ENCODE measurements around the gene ELOVL2. TPM values are rescaled to one million over a fixed set of nuclear protein-coding genes. Genes with fewer than 3 reads are reported as not detected.
"Not testable (repeated sequence)": the region's sequence is repeated elsewhere in the genome, so short reads cannot be mapped to it uniquely, and the experiment has no call there.

ELOVL2 gene
- total RNA-seq = 55.1 and 57.0 TPM in 2 replicates
- long read RNA-seq, transcript ELOVL2-201 (8 exons, 3,997 nt) = major isoform, 154 of 228 reads
- long read RNA-seq, partial matches to known transcripts = 17 of 228 reads
- long read RNA-seq, other reads (novel, unspliced or antisense) = 57 of 228 reads

- Mint-ChIP-seq H3K27me3 (ENCODE audit: unreplicated experiment) (no peaks in the 10 kb centered on the region), H3K4me3 (ENCODE audit: unreplicated experiment) (peak within 1 kb of the TSS; percentile 81), H3K9me3 (ENCODE audit: unreplicated experiment) (no peaks in the 10 kb centered on the region)
Observed at GRCh38 chr6:11043961-11044711, at the start of gene ELOVL2. ELOVL2 (minus strand) TSS chr6:11044305; CDS start chr6:11044230, 75 bp downstream.

GRCh38 chr6:11093376-11093625 is 49.2 kb upstream of the ELOVL2 start:
- DNase-seq (ENCODE audit: extremely low spot score, unreplicated experiment) = no peak
- H3K4me1 Mint-ChIP-seq (ENCODE audit: unreplicated experiment) = peaks cover 29% of the 10 kb centered on the region
- no peak for TF ChIP-seq CTCF (IDR thresholded peaks at IDR 0.05)
- H3K27me3 Mint-ChIP-seq (ENCODE audit: unreplicated experiment) = no peaks in the 10 kb centered on the region
- H3K27ac Mint-ChIP-seq (ENCODE audit: unreplicated experiment) = peak overlapping the region; percentile 96
- H3K36me3 Mint-ChIP-seq (ENCODE audit: unreplicated experiment) = no peaks in the 10 kb centered on the region
- no peaks in the 10 kb centered on the region for H3K9me3 Mint-ChIP-seq (ENCODE audit: unreplicated experiment)
- H3K4me3 Mint-ChIP-seq (ENCODE audit: unreplicated experiment) = peak overlapping the region; percentile 91

More at GRCh38 chr6:11043961-11044711, at the start of gene ELOVL2:
- Mint-ChIP-seq H3K27ac (ENCODE audit: unreplicated experiment) (peak within 1 kb of the TSS; percentile 76), H3K36me3 (ENCODE audit: unreplicated experiment) (no peaks in the 10 kb centered on the region), H3K4me1 (ENCODE audit: unreplicated experiment) (peaks cover 38% of the 10 kb centered on the region)
- DNase-seq (ENCODE audit: extremely low spot score, unreplicated experiment) = peak; percentile 90
- TF ChIP-seq CTCF (IDR thresholded peaks at IDR 0.05) = peak; percentile 91

GRCh38 chr6:11092668-11093375 is 48.7 kb upstream of the ELOVL2 start:
- Mint-ChIP-seq H3K36me3 (ENCODE audit: unreplicated experiment) (no peaks in the 10 kb centered on the region), H3K9me3 (ENCODE audit: unreplicated experiment) (no peaks in the 10 kb centered on the region), H3K27me3 (ENCODE audit: unreplicated experiment) (no peaks in the 10 kb centered on the region), H3K27ac (ENCODE audit: unreplicated experiment) (peak overlapping the region; percentile 96), H3K4me3 (ENCODE audit: unreplicated experiment) (peak overlapping the region; percentile 91), H3K4me1 (ENCODE audit: unreplicated experiment) (peaks cover 29% of the 10 kb centered on the region)
- no peak for TF ChIP-seq CTCF (IDR thresholded peaks at IDR 0.05)
- no peak for DNase-seq (ENCODE audit: extremely low spot score, unreplicated experiment)

- H3K4me1 Mint-ChIP-seq (ENCODE audit: unreplicated experiment) = peaks cover 30% of the 10 kb centered on the region
- H3K27ac Mint-ChIP-seq (ENCODE audit: unreplicated experiment); H3K4me3 Mint-ChIP-seq (ENCODE audit: unreplicated experiment); H3K9me3 Mint-ChIP-seq (ENCODE audit: unreplicated experiment); H3K36me3 Mint-ChIP-seq (ENCODE audit: unreplicated experiment); DNase-seq (ENCODE audit: extremely low spot score, unreplicated experiment); H3K27me3 Mint-ChIP-seq (ENCODE audit: unreplicated experiment): not testable (repeated sequence)
Observed at GRCh38 chr6:11091141-11091540, 47.0 kb upstream of the ELOVL2 start.

- no peak for TF ChIP-seq CTCF (IDR thresholded peaks at IDR 0.05)
- Mint-ChIP-seq H3K27ac (ENCODE audit: unreplicated experiment) (no peak overlapping the region), H3K9me3 (ENCODE audit: unreplicated experiment) (no peaks in the 10 kb centered on the region), H3K4me1 (ENCODE audit: unreplicated experiment) (peaks cover 20% of the 10 kb centered on the region), H3K27me3 (ENCODE audit: unreplicated experiment) (no peaks in the 10 kb centered on the region), H3K4me3 (ENCODE audit: unreplicated experiment) (no peak overlapping the region), H3K36me3 (ENCODE audit: unreplicated experiment) (no peaks in the 10 kb centered on the region)
- DNase-seq (ENCODE audit: extremely low spot score, unreplicated experiment) = no peak
Observed at GRCh38 chr6:11089695-11090094, 45.6 kb upstream of the ELOVL2 start.

- H3K9me3 Mint-ChIP-seq (ENCODE audit: unreplicated experiment) = not testable (repeated sequence)
- H3K4me1 Mint-ChIP-seq (ENCODE audit: unreplicated experiment) = peaks cover 12% of the 10 kb centered on the region
- DNase-seq (ENCODE audit: extremely low spot score, unreplicated experiment) = peak; percentile 75
Observed at GRCh38 chr6:11087141-11087812, 43.2 kb upstream of the ELOVL2 start.

More at GRCh38 chr6:11087141-11087812, 43.2 kb upstream of the ELOVL2 start:
- not testable (repeated sequence) for H3K27me3 Mint-ChIP-seq (ENCODE audit: unreplicated experiment); H3K4me3 Mint-ChIP-seq (ENCODE audit: unreplicated experiment); H3K27ac Mint-ChIP-seq (ENCODE audit: unreplicated experiment); H3K36me3 Mint-ChIP-seq (ENCODE audit: unreplicated experiment)

Data from osteocyte (in vitro differentiated cells).